A549 treated with RU486 at 1 μM for 4 hours (cell line): Measurements from ENCODE around the gene MAGEB16. TPM values are rescaled to one million over a fixed set of nuclear protein-coding genes. Genes with fewer than 3 reads are reported as not detected.

Source experiments
- total RNA-seq: library from RNA; stranded (reverse); fragments of 200-300 nt; extraction: Qiagen RNA extraction; gene quantifications from 5 replicates; pipeline ENCODE4 v1.2.3, GENCODE V29; 2022; ENCODE audit warnings: low read depth

The MAGEB16 gene
- total RNA-seq = not detected in 5 replicates

DNA sequence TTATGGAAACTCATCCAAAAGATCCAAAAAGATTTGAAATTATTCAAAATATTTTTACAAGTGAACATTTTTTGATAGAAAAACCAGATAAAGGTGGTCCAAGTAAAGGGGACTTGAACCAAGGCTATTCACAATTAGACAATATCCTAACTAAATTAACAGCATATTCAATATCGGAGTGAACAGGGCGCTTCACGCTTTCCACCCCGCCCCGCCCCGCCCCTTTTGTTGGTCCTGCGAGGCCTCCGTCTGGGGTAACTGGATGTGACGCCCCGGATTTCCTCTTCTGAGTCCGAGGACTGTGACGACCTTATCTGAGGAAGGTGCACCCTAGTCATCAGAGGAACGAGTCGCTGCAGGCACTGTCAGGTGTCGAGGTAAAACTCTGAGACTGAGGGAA is at the start of gene MAGEB16:
Gene MAGEB16 (plus strand): TSS at position 301 of the 400 bp plus-strand sequence. CDS start 3,855 bp downstream, outside the sequence.

Other genes with a start within 250 kb of the MAGEB16 start
- gene CFAP47, start 121.4 kb downstream of the MAGEB16 start, total RNA-seq = not detected in 5 replicates